Urothelium cell line (cell line): ENCODE results near the gene GPNMB.
A peak's percentile ranks its signal among the peaks of the same experiment; 100 is the strongest.
"Not testable (repeated sequence)": the region's sequence is repeated elsewhere in the genome, so short reads cannot be mapped to it uniquely, and the experiment has no call there.

Experiments
- DNase-seq: peaks from one replicate; pipeline ENCODE4 v3.0.0; 2011; ENCODE audit warnings: low spot score, mixed read lengths
- FAIRE-seq: peaks from 2 replicates; lab custom pipeline; 2011; peaks lifted over from hg19 to GRCh38; lab: Jason Lieb, UNC

The GPNMB gene

DNA sequence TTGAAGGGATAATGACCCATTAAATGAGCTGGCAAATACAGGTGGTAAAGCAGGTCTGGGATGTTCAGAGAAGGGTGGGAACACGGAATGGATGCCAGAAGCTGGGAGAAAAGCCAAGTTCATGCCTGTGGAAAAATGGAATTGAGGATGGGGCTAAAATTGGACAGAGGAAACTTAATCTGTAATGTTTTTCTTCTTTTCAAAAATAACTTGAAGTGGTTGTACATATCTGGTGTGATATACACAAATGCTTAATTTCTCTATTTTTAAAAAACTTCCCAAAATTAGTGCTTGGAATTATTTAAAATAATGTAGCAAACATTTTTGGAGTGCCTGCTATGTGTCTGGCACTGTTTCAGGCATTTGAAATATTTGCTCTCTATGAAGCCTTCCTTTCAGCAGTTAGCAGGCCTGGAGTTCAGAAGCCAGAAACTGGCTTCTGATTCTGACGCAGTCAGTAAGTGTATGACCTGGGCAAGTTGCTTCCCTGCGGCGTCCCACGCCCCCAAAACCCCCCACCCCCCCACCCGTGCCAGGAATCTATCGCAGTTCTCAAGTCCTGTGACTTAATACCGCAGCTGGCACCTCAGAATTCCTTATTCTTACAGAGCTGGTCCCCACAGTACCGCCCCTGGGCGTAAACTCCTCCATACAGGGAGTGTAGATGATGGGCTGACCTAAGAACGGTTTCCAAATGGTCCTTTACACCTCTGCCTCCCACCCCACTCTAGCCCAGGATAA lies 51.7 kb downstream of the GPNMB start:
- FAIRE-seq = no peak

GRCh38 chr7:23298885-23299769 lies 52.6 kb downstream of the GPNMB start, which contains the start of gene MALSU1:
Gene MALSU1 (plus strand): TSS chr7:23299339. CDS start chr7:23299353, 14 bp downstream.
- peak; percentile 96 for DNase-seq
- no peak for FAIRE-seq

More for the DNA sequence above, 51.7 kb downstream of the GPNMB start:
- DNase-seq = peak; percentile 54

GRCh38 chr7:23299770-23300300 lies 53.3 kb downstream of the GPNMB start:
- DNase-seq = no peak
- no peak for FAIRE-seq

DNA sequence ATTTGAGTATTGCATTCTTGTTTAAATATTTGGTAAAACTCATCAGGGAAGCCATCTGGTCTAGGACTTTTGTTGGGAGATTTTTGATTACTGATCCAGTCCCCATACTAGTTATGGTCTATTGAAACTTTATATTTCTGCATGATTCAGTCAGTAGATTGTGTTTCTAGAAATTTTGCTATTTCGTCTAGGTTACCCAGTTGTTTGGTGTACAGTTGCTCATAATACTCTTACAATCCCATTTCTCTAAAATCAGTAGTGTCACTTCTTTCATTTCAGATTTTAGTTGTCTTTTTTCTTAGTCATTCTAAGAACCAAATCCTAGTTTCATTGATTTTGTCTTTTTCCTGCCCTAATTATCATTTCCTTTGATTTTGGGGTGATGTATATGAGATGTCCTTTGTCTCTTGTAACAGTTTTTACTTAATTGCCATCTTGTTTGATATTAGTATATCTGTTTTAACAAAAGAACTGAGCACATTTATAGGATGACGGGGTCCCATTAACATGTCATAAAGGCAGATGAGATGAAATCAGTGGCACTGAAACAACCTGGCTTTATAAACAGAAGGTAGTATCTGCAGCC lies 60.5 kb downstream of the GPNMB start:
- DNase-seq (no peak), FAIRE-seq (no peak)

- DNase-seq (no peak), FAIRE-seq (no peak)
These were observed 62.2 kb downstream of the GPNMB start for GRCh38 chr7:23308754-23309153.

DNA sequence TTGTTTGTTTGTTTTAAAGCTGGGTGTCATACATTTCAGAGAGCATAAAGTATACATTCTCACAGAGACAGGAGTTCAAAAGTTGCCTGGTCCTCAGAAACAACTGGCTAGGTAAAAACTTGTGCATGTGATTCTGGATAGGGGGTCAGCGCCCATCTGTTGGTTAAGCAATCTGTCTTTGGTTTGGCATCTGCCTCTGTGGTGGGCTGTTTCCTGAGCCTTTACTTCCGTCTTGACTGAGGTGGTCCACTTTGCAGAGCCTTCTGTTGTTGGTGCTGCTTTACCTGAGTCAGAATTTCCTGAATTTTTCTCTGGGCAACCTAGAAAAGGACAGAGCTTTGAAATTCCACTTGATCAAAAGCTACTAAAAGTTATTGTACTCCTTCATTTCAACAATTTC lies 65.6 kb downstream of the GPNMB start:
- not testable (repeated sequence) for FAIRE-seq, DNase-seq

DNA sequence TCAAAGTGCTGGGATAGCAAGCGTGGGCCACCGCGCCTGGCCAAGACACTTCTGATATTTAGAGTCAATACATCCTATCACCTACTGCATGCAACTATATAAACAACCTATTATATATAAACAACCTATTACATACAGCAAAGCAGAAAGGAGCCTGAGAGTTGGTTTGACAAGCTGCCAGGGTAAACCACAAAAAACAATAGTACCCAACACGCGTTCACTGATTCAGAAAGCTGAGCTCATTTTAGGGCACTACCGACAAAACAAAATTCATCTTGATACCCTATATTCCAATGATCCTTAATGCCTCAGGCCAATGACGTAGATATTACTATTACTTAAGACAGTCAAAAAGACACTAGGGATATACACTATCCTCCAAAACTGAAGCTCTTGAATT lies 68.8 kb downstream of the GPNMB start:
- FAIRE-seq (no peak), DNase-seq (no peak)
